Esophagus muscularis mucosa (tissue), 4 donors: ENCODE measurements around the gene CCDC85C.

Experiments
- CTCF ChIP-seq, 3 experiments: fragments of 200-600 bp in 2 of 3; fragments of 450-650 bp in 1 of 3; sonication (generic) in 2 of 3; IDR thresholded peaks; one replicate each; pipeline ENCODE4 v1.5.1; 2017 to 2019; ENCODE audit warnings: antibody characterized with exemption in 3 of 3, mild to moderate bottlenecking in 2 of 3, moderate library complexity in 1 of 3
- EP300 ChIP-seq: sonication (generic); formaldehyde crosslinking; IDR thresholded peaks from one replicate; pipeline ENCODE4 v1.6.1; 2017; ENCODE audit warnings: antibody characterized with exemption
- POLR2A ChIP-seq: fragments of 450-650 bp; IDR thresholded peaks from one replicate; pipeline ENCODE4 v1.6.1; 2017; ENCODE audit warnings: antibody characterized with exemption, moderate library complexity, mild to moderate bottlenecking, low read depth
- POLR2AphosphoS5 ChIP-seq, 2 donors: sonication (generic); formaldehyde crosslinking; IDR thresholded peaks; one replicate each; pipeline ENCODE4 v1.6.1; 2017; ENCODE audit warnings: antibody characterized with exemption in 2 of 2

GRCh38 chr14:99592933-99593753 lies 10.9 kb downstream of the CCDC85C start:
- TF ChIP-seq CTCF (IDR thresholded peaks at IDR 0.05) (no peak), POLR2A (no peak), EP300 (no peak), POLR2AphosphoS5 (IDR thresholded peaks at IDR 0.05) (peak in 1 of 2 donors; percentile 11)
